ENCODE data around the gene SPOCK1.

The SPOCK1 gene

GRCh38 chr5:137492331-137492730 is 6.8 kb downstream of the SPOCK1 start:
- DNase-seq (ENCODE audit: low spot score), result no peak

GRCh38 chr5:137491121-137491520 is 8.0 kb downstream of the SPOCK1 start:
- no peak for DNase-seq (ENCODE audit: low spot score)

- no peak for DNase-seq (ENCODE audit: low spot score)
These were observed 8.5 kb downstream of the SPOCK1 start for GRCh38 chr5:137490591-137490990.

- DNase-seq (ENCODE audit: low spot score), result no peak
These were observed 10.2 kb downstream of the SPOCK1 start for GRCh38 chr5:137488974-137489373.

- no peak for DNase-seq (ENCODE audit: low spot score)
These were observed 10.6 kb downstream of the SPOCK1 start for GRCh38 chr5:137488516-137488915.

GRCh38 chr5:137487600-137487999 is 11.5 kb downstream of the SPOCK1 start:
- no peak for DNase-seq (ENCODE audit: low spot score)

GRCh38 chr5:137486707-137487106 is 12.4 kb downstream of the SPOCK1 start:
- no peak for DNase-seq (ENCODE audit: low spot score)

GRCh38 chr5:137481596-137481995 is 17.5 kb downstream of the SPOCK1 start:
- DNase-seq (ENCODE audit: low spot score), result no peak

- DNase-seq (ENCODE audit: low spot score), result no peak
These were observed 21.1 kb downstream of the SPOCK1 start for GRCh38 chr5:137478043-137478442.

GRCh38 chr5:137470921-137471220 is 28.3 kb downstream of the SPOCK1 start:
- no peak for DNase-seq (ENCODE audit: low spot score)

GRCh38 chr5:137470111-137470920 is 28.8 kb downstream of the SPOCK1 start:
- no peak for DNase-seq (ENCODE audit: low spot score)

- DNase-seq (ENCODE audit: low spot score), result no peak
These were observed 32.2 kb downstream of the SPOCK1 start for GRCh38 chr5:137466889-137467288.

- DNase-seq (ENCODE audit: low spot score), result no peak
These were observed 33.2 kb downstream of the SPOCK1 start for GRCh38 chr5:137465930-137466329.

- DNase-seq (ENCODE audit: low spot score), result no peak
These were observed 36.2 kb downstream of the SPOCK1 start for GRCh38 chr5:137462816-137463520.

- DNase-seq (ENCODE audit: low spot score), result no peak
These were observed 36.9 kb downstream of the SPOCK1 start for GRCh38 chr5:137462265-137462590.

GRCh38 chr5:137461391-137462264 is 37.5 kb downstream of the SPOCK1 start:
- no peak for DNase-seq (ENCODE audit: low spot score)

GRCh38 chr5:137454671-137455070 is 44.5 kb downstream of the SPOCK1 start:
- DNase-seq (ENCODE audit: low spot score), result no peak

GRCh38 chr5:137453483-137454080 is 45.5 kb downstream of the SPOCK1 start:
- DNase-seq (ENCODE audit: low spot score), result no peak

GRCh38 chr5:137450759-137451158 is 48.4 kb downstream of the SPOCK1 start:
- DNase-seq (ENCODE audit: low spot score), result no peak

GRCh38 chr5:137448868-137449267 is 50.3 kb downstream of the SPOCK1 start:
- DNase-seq (ENCODE audit: low spot score), result no peak

GRCh38 chr5:137446615-137447014 is 52.5 kb downstream of the SPOCK1 start:
- DNase-seq (ENCODE audit: low spot score), result no peak

GRCh38 chr5:137446151-137446550 is 53.0 kb downstream of the SPOCK1 start:
- DNase-seq (ENCODE audit: low spot score), result no peak

Data from hematopoietic multipotent progenitor cell treated with erythropoietin and hydrocortisone succinate and interleukin-3 and kit ligand, for 17 days (in vitro differentiated cells).